ENCODE data around the gene KSR2. TPM values are rescaled to one million over a fixed set of nuclear protein-coding genes. Genes with fewer than 3 reads are reported as not detected.

KSR2 gene
- total and polyA plus RNA-seq, 2 donors (not counting 3 experiments of a cell fraction or from before 2014, with no cell fraction given) = 2.1 to 5.2 TPM

- Histone ChIP-seq H3K27ac (ENCODE audit: insufficient read depth, low read depth, low read length) (no peak overlapping the region), H3K9ac (replicated peaks; ENCODE audit: extremely low read depth, insufficient read depth, low read length) (no peak overlapping the region), H3K4me3 (replicated peaks in 1 of 3; ENCODE audit: insufficient read depth in 1 of 3, low read depth in 1 of 3, low read length in 3 of 3) (no peak overlapping the region), H4K20me1 (replicated peaks; ENCODE audit: control insufficient read depth, extremely low read depth, insufficient read depth, low read length) (no peaks in the 10 kb centered on the region), H3K4me1 (ENCODE audit: control insufficient read depth, extremely low read depth, insufficient read depth, low read length) (no peaks in the 10 kb centered on the region), H3K4me2 (ENCODE audit: insufficient read depth, low read length) (no peak overlapping the region), H3K9me3 (replicated peaks; ENCODE audit: control insufficient read depth, insufficient read depth, low read length) (no peaks in the 10 kb centered on the region), H3K79me2 (ENCODE audit: control insufficient read depth, insufficient read depth, low read length) (no peaks in the 10 kb centered on the region), H3K27me3 (ENCODE audit: control insufficient read depth in 2 of 2, insufficient read depth in 2 of 2, low read length in 2 of 2) (no peaks in the 10 kb centered on the region), H3K9me1 (replicated peaks; ENCODE audit: control insufficient read depth, extremely low read depth, insufficient read depth, low read length) (no peaks in the 10 kb centered on the region), H3K36me3 (ENCODE audit: control insufficient read depth in 2 of 2, extremely low read depth in 1 of 2, insufficient read depth in 2 of 2, low read length in 2 of 2) (no peaks in the 10 kb centered on the region), H2AFZ (ENCODE audit: low read depth, low read length) (no peak overlapping the region)
- ChIA-PET POLR2A (no interaction called here), CTCF (interaction anchor here (0.8 to 1.5 kb wide), 4 partner anchors 10 to 436 kb away, joined by 3 to 4 read pairs (median 3); no protein-coding TSS in a partner anchor)
- no peak for FAIRE-seq
- BruUV-seq (replicated peaks) = no TSS peak
- dilution Hi-C loops (cut with MboI; ENCODE audit: extremely low pct_ligation_motif_present, low sequenced_read_pairs) = no loop called here
- DNase-seq (ENCODE audit: low read depth, low spot score) = peak; percentile 7
- intact Hi-C loops (cut with micrococcal nuclease) = no loop called here
- TF ChIP-seq MAX (IDR thresholded peaks at IDR 0.05; ENCODE audit: insufficient read depth, insufficient read length) = no peak
- TF ChIP-seq POLR2A (IDR thresholded peaks at IDR 0.05; ENCODE audit: low read depth, low read length) = no peak
- no peak for TF ChIP-seq JUN (IDR thresholded peaks at IDR 0.05; ENCODE audit: borderline replicate concordance, insufficient read depth, insufficient read length, low read depth)
- TF ChIP-seq, protein P1, sequence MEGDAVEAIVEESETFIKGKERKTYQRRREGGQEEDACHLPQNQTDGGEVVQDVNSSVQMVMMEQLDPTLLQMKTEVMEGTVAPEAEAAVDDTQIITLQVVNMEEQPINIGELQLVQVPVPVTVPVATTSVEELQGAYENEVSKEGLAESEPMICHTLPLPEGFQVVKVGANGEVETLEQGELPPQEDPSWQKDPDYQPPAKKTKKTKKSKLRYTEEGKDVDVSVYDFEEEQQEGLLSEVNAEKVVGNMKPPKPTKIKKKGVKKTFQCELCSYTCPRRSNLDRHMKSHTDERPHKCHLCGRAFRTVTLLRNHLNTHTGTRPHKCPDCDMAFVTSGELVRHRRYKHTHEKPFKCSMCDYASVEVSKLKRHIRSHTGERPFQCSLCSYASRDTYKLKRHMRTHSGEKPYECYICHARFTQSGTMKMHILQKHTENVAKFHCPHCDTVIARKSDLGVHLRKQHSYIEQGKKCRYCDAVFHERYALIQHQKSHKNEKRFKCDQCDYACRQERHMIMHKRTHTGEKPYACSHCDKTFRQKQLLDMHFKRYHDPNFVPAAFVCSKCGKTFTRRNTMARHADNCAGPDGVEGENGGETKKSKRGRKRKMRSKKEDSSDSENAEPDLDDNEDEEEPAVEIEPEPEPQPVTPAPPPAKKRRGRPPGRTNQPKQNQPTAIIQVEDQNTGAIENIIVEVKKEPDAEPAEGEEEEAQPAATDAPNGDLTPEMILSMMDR (IDR thresholded peaks at IDR 0.05; ENCODE audit: extremely low read depth in 1 of 2, insufficient read depth in 1 of 2, low read depth in 1 of 2, low read length in 2 of 2) = no peak
- no peak for TF ChIP-seq POLR2AphosphoS5 (IDR thresholded peaks at IDR 0.05; ENCODE audit: insufficient read depth, low read depth, low read length)
- TF ChIP-seq FOS (IDR thresholded peaks at IDR 0.05; ENCODE audit: borderline replicate concordance, insufficient read depth, low read length) = no peak
- TF ChIP-seq GATA2 (IDR thresholded peaks at IDR 0.05; ENCODE audit: insufficient read depth, insufficient read length, low read depth, low read length) = no peak
- TF ChIP-seq EZH2 (IDR thresholded peaks at IDR 0.05; ENCODE audit: borderline replicate concordance, low read depth, low read length, severe bottlenecking) = no peak
- TF ChIP-seq MYC (IDR thresholded peaks at IDR 0.05; ENCODE audit: low read depth, low read length) = no peak
Measured at GRCh38 chr12:117421068-117421752, 547.6 kb downstream of the KSR2 start.

Data from endothelial cell of umbilical vein (primary cell).